Measurements from ENCODE around the gene HCAR2. TPM values are rescaled to one million over a fixed set of nuclear protein-coding genes. Genes with fewer than 3 reads are reported as not detected.
"Not testable (repeated sequence)": the region's sequence is repeated elsewhere in the genome, so short reads cannot be mapped to it uniquely, and the experiment has no call there.

Gene HCAR2
- total and polyA plus RNA-seq, 7 donors: 0.36 to 0.98 (median 0.76) TPM; not detected in 3

DNA sequence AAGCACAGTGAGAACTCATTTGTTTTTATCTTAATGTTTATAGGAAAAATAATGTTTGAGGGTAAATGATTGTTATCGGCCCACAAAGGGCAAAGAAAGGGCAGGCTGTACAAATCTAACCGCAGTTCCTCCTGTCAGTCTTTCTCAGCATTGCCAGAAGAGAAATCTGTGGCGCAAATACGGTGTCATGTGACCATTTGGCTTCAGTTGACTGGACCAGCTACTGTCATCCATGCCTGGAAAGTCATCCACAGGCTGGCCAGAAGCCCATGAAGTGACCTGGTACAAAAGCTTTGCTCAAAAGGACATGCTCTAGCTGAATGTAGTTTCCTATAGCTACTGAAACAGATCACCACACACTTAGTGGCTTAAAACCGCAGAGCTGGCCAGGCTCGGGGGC lies 43.6 kb downstream of the HCAR2 start:
- H3K27ac ChIP-seq: no peak overlapping the region
- H3K9me3 ChIP-seq: no peaks in the 10 kb centered on the region
- no peaks in the 10 kb centered on the region for H3K27me3 ChIP-seq
- no peak overlapping the region for H3K4me3 ChIP-seq
- H3K4me1 ChIP-seq: no peaks in the 10 kb centered on the region
- intact Hi-C loops (cut with DNase I): no loop called here
- 70 to 83% methylated on average over 6 of the region's 6 CpGs for WGBS, 2 donors
- DNase-seq: no peak
- TF ChIP-seq EP300 (IDR thresholded peaks at IDR 0.05) (no peak), POLR2A (IDR thresholded peaks at IDR 0.05) (no peak), POLR2AphosphoS5 (IDR thresholded peaks at IDR 0.05) (no peak)
- TF ChIP-seq, protein P1, sequence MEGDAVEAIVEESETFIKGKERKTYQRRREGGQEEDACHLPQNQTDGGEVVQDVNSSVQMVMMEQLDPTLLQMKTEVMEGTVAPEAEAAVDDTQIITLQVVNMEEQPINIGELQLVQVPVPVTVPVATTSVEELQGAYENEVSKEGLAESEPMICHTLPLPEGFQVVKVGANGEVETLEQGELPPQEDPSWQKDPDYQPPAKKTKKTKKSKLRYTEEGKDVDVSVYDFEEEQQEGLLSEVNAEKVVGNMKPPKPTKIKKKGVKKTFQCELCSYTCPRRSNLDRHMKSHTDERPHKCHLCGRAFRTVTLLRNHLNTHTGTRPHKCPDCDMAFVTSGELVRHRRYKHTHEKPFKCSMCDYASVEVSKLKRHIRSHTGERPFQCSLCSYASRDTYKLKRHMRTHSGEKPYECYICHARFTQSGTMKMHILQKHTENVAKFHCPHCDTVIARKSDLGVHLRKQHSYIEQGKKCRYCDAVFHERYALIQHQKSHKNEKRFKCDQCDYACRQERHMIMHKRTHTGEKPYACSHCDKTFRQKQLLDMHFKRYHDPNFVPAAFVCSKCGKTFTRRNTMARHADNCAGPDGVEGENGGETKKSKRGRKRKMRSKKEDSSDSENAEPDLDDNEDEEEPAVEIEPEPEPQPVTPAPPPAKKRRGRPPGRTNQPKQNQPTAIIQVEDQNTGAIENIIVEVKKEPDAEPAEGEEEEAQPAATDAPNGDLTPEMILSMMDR (IDR thresholded peaks at IDR 0.05): no peak
- no peaks in the 10 kb centered on the region for H3K36me3 ChIP-seq

DNA sequence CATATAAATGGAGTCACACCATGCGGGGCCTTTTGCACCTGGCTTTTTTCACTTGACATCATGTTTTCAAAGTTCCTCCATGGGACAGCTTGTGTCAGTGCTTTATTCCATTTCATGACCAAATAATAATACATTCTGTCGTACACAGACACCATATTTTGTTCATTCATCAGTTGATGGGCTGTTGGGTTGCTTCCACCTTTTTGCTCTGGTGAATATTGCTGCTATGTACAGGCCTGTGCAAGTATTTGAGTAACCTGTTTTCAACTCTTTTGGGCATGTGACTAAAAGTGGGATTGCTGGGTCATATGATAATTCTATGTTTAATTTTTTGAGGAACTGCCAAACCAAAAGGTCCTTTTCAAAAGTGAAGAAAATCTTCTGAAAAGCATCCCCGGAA lies 46.9 kb downstream of the HCAR2 start:
- Histone ChIP-seq H3K4me3 (no peak overlapping the region), H3K4me1 (no peaks in the 10 kb centered on the region), H3K27ac (no peak overlapping the region), H3K9me3 (no peaks in the 10 kb centered on the region), H3K36me3 (no peaks in the 10 kb centered on the region), H3K27me3 (no peaks in the 10 kb centered on the region)
- WGBS, 2 donors: 94 to 95% methylated on average over 3 of the region's 3 CpGs
- TF ChIP-seq POLR2AphosphoS5 (IDR thresholded peaks at IDR 0.05) (no peak), EP300 (IDR thresholded peaks at IDR 0.05) (no peak)
- TF ChIP-seq, protein P1 (IDR thresholded peaks at IDR 0.05): no peak
- intact Hi-C loops (cut with DNase I): no loop called here
- no peak for DNase-seq

DNA sequence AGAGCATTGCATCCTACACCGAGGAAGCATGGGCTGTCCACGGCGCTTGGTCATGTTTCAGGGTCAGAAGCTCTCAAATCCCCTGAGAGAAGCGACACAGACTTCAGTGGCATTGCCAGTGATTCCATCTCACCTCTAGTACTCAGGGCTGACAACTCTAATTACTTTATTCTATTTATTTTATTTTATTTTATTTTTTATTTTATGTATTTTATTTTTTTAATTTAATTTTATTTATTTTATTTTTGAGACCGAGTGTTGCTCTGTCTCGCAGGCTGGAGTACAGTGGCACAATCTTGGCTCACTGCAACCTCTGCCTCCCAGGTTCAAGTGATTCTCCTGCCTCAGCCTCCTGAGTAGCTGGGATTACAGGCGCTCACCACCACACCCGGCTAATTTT lies 49.9 kb downstream of the HCAR2 start:
- H3K4me1 ChIP-seq; intact Hi-C loops (cut with DNase I); H3K36me3 ChIP-seq; DNase-seq; H3K9me3 ChIP-seq; H3K27me3 ChIP-seq; H3K27ac ChIP-seq; H3K4me3 ChIP-seq: not testable (repeated sequence)
- WGBS, 2 donors: 95 to 96% methylated on average over 8 of the region's 8 CpGs

DNA sequence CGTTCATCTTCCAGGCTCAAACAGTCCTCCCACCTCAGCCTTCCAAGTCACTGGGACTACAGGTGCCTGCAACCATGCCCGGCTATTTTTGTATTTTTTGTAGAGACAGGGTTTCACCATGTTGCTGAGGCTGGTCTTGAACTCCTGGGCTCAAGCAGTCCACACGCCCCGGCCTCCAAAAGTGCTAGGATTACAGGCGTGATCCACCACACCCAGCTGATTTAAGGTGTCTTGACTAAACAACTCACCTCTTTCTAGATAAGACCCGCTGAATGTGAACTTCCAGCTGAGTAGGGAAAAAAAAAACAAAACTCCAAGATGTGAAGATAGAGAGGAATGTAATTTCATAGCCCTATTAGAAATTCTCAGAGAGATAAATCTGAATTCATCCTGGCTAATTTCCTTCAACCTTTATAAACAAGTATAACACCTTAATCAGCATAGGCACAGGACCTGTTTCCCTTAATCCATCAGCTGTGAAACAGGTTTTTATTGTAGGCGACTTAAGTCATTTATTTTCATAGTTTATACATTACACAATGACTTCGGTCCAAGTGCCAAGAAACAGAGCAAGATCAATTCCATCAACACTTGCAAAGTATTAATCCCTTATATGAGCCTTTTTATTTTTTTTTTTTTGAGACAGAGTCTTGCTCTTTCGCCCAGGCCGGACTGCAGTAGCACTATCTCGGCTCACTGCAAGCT lies 51.5 kb downstream of the HCAR2 start:
- TF ChIP-seq EP300 (IDR thresholded peaks at IDR 0.05) (no peak), POLR2AphosphoS5 (IDR thresholded peaks at IDR 0.05) (no peak), POLR2A (IDR thresholded peaks at IDR 0.05) (no peak)
- TF ChIP-seq, protein P1 (IDR thresholded peaks at IDR 0.05): no peak
- H3K27me3 ChIP-seq: no peaks in the 10 kb centered on the region
- H3K4me3 ChIP-seq: no peak overlapping the region
- H3K4me1 ChIP-seq: no peaks in the 10 kb centered on the region
- DNase-seq: no peak
- intact Hi-C loops (cut with DNase I): no loop called here
- no peaks in the 10 kb centered on the region for H3K36me3 ChIP-seq
- no peak overlapping the region for H3K27ac ChIP-seq
- 21 to 74% methylated on average over 11 of the region's 11 CpGs for WGBS, 2 donors
- H3K9me3 ChIP-seq: no peaks in the 10 kb centered on the region

Small RNA genes within 50 kb of the gene (small RNA-seq; reads per million reads assigned to genes)
- 0 reads per million in 3 donors for gene AC026333.2

Other genes with a start within 250 kb of the HCAR2 start
- 10 to 100 TPM; 16.8 to 21.4 (median 20.7) TPM for gene ZCCHC8, start 202.4 kb downstream of the HCAR2 start, total RNA-seq
- gene ZCCHC8, start 202.4 kb downstream of the HCAR2 start, polyA plus RNA-seq: 10 to 100 TPM; 10.2 to 16.5 (median 10.2) TPM
- gene RSRC2, start 176.4 kb downstream of the HCAR2 start, total RNA-seq: 10 to 100 TPM; 60.9 to 79.9 (median 68.8) TPM
- 10 to 100 TPM; 38.4 to 56.2 (median 52.1) TPM for gene RSRC2, start 176.4 kb downstream of the HCAR2 start, polyA plus RNA-seq
- gene KNTC1, start 176.1 kb downstream of the HCAR2 start, total RNA-seq: 10 to 100 TPM in 2 of 4 donors, 1 to 10 TPM in 2; 5.8 to 13.8 (median 9.1) TPM
- gene KNTC1, start 176.1 kb downstream of the HCAR2 start, polyA plus RNA-seq: 10 to 100 TPM in 1 of 3 donors, 1 to 10 TPM in 2; 3.0 to 14.4 (median 3.2) TPM
- under 1 TPM in 1 of 4 donors, not detected in 3; 0.14 TPM for gene HCAR3, start 13.5 kb upstream of the HCAR2 start, total RNA-seq
- gene HCAR3, start 13.5 kb upstream of the HCAR2 start, polyA plus RNA-seq: under 1 TPM; 0.60 to 0.69 (median 0.67) TPM
- gene HCAR1, start 27.5 kb upstream of the HCAR2 start, total RNA-seq: under 1 TPM in 1 of 4 donors, not detected in 3; under 0.01 TPM
- under 1 TPM in 1 of 3 donors, not detected in 2; 0.12 TPM for gene HCAR1, start 27.5 kb upstream of the HCAR2 start, polyA plus RNA-seq
- gene DENR, start 49.5 kb upstream of the HCAR2 start, total RNA-seq: 10 to 100 TPM; 28.8 to 44.9 (median 31.0) TPM
- gene DENR, start 49.5 kb upstream of the HCAR2 start, polyA plus RNA-seq: 10 to 100 TPM; 26.4 to 34.5 (median 33.3) TPM
- 1 to 10 TPM in 2 of 4 donors, under 1 TPM in 2; 0.66 to 1.8 (median 0.96) TPM for gene CCDC62, start 71.2 kb upstream of the HCAR2 start, total RNA-seq
- gene CCDC62, start 71.2 kb upstream of the HCAR2 start, polyA plus RNA-seq: under 1 TPM in 2 of 3 donors, not detected in 1; 0.20 to 0.60 TPM
- 10 to 100 TPM in 1 of 4 donors, 1 to 10 TPM in 3; 4.2 to 15.2 (median 5.5) TPM for gene HIP1R, start 132.1 kb upstream of the HCAR2 start, total RNA-seq
- 10 to 100 TPM; 21.5 to 77.4 (median 24.6) TPM for gene HIP1R, start 132.1 kb upstream of the HCAR2 start, polyA plus RNA-seq
- 10 to 100 TPM in 3 of 4 donors, 1 to 10 TPM in 1; 8.6 to 17.2 (median 15.3) TPM for gene VPS37B, start 192.8 kb upstream of the HCAR2 start, total RNA-seq
- gene VPS37B, start 192.8 kb upstream of the HCAR2 start, polyA plus RNA-seq: 10 to 100 TPM; 53.2 to 64.7 (median 54.1) TPM

Measured in sigmoid colon (tissue), 7 donors.